SH-SY5Y (cell line): ENCODE measurements around the gene CETP.

Experiments
- GATA2 ChIP-seq: IDR thresholded peaks from 2 replicates; pipeline ENCODE4 v1.6.1; 2011; ENCODE audit warnings: mild to moderate bottlenecking, low read depth, low read length
- GATA3 ChIP-seq: IDR thresholded peaks from 2 replicates; pipeline ENCODE4 v1.6.1; 2011; ENCODE audit warnings: low read depth, mild to moderate bottlenecking, low read length, moderate library complexity

DNA sequence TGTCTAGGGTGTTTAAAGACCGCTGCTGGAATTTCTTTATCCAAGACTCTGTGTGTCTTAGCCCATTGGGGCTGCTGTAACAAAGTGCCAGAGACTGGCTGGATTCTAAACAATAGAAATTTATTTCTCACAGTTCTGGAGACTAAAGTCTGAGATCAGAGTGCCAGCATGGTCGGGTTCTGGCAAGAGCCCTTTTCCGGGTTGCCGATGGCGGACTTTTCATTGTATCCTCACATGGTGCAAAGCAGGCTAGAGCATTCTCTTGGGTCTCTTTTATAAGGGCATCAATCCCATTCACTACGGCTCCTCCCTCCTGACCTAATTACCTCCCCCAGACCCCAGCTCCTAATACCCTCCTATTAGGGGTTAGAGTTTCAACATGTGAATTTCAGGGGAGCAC lies 37.1 kb downstream of the CETP start:
- TF ChIP-seq GATA2 (no peak), GATA3 (no peak)
